Endometrial microvascular endothelial cells (primary cell): Measurements from ENCODE around the gene SHCBP1. TPM values are rescaled to one million over a fixed set of nuclear protein-coding genes. Genes with fewer than 3 reads are reported as not detected.

Source experiments
- in situ Hi-C: cut with HindIII; loops from 2 replicates; pipeline ENCODE4 v1.10.0; 2017; ENCODE audit warnings: low sequenced_read_pairs, low pct_unique_long_range_greater_than_20kb; ENCODE audit errors: inconsistent ontology term
- total RNA-seq: library from RNA; depleted of rRNA; stranded (reverse); fragments of >200 nt; gene quantifications from one replicate; pipeline ENCODE4 v1.2.3, GENCODE V29; 2015; ENCODE audit errors: inconsistent ontology term

SHCBP1 gene
- total RNA-seq, 1 donor from 2014 or later, result 43.4 TPM

- in situ Hi-C loops, result no loop called here
These were observed 743 bp downstream of the SHCBP1 start for GRCh38 chr16:46620266-46621005.

- in situ Hi-C loops, result no loop called here
These were observed 2.7 kb downstream of the SHCBP1 start for GRCh38 chr16:46618516-46618915.

GRCh38 chr16:46614006-46614405 is 7.2 kb downstream of the SHCBP1 start:
- in situ Hi-C loops, result no loop called here

- in situ Hi-C loops, result no loop called here
These were observed 7.8 kb downstream of the SHCBP1 start for GRCh38 chr16:46613352-46613751.

GRCh38 chr16:46612121-46612520 is 9.1 kb downstream of the SHCBP1 start:
- in situ Hi-C loops, result no loop called here

- in situ Hi-C loops, result no loop called here
These were observed 13.7 kb downstream of the SHCBP1 start for GRCh38 chr16:46607529-46607928.

GRCh38 chr16:46606231-46606630 is 14.9 kb downstream of the SHCBP1 start:
- in situ Hi-C loops, result no loop called here

- in situ Hi-C loops, result no loop called here
These were observed 29.9 kb downstream of the SHCBP1 start for GRCh38 chr16:46591257-46591656.

GRCh38 chr16:46586011-46586577 is 35.1 kb downstream of the SHCBP1 start:
- in situ Hi-C loops, result no loop called here

GRCh38 chr16:46583036-46583435 is 38.1 kb downstream of the SHCBP1 start:
- in situ Hi-C loops, result no loop called here

- in situ Hi-C loops, result no loop called here
These were observed 38.9 kb downstream of the SHCBP1 start for GRCh38 chr16:46582313-46582712.

GRCh38 chr16:46577988-46578579 is 43.1 kb downstream of the SHCBP1 start:
- in situ Hi-C loops, result no loop called here

- in situ Hi-C loops, result no loop called here
These were observed 47.4 kb downstream of the SHCBP1 start for GRCh38 chr16:46573834-46574159.

- in situ Hi-C loops, result no loop called here
These were observed 48.0 kb downstream of the SHCBP1 start for GRCh38 chr16:46573008-46573833.

- in situ Hi-C loops, result no loop called here
These were observed 51.9 kb downstream of the SHCBP1 start for GRCh38 chr16:46569231-46569735.

GRCh38 chr16:46568472-46569230 is 52.5 kb downstream of the SHCBP1 start:
- in situ Hi-C loops, result no loop called here

- in situ Hi-C loops, result no loop called here
These were observed 58.2 kb downstream of the SHCBP1 start for GRCh38 chr16:46562979-46563378.

- in situ Hi-C loops, result no loop called here
These were observed 63.2 kb downstream of the SHCBP1 start for GRCh38 chr16:46558018-46558417.

- in situ Hi-C loops, result no loop called here
These were observed 65.2 kb downstream of the SHCBP1 start for GRCh38 chr16:46555951-46556350.
